GM19455 (cell line): ENCODE data around the gene KRTAP20-1.

Source experiments
- ATAC-seq: cut with Tn5 transposase; IDR thresholded peaks from one replicate; pipeline ENCODE4 v1.9.1; 2021; ENCODE audit not compliant: unreplicated experiment

KRTAP20-1 gene

DNA sequence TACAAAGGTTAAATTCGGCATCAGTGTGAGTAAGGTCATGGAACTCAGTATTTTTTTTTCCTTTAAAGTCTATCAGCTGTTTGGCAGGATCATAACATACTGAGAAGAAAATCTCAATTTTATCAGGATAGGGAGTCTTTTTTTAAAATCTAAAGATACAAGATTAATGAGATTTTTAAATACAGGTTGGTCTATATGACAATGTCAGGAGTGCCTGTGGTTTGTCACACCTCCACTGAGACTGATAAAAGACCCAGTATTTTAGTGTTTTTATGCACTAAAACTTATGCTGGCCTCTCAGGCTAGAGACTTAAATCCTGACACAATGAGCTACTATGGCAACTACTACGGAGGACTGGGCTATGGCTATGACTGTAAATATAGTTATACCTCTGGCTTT lies 26.3 kb downstream of the KRTAP20-1 start, which contains the start of gene KRTAP20-3:
Gene KRTAP20-3, plus strand, starts transcription at position 301 of the 400 bp plus-strand sequence.
- ATAC-seq: no peak

GRCh38 chr21:30646904-30647414 lies 30.7 kb downstream of the KRTAP20-1 start:
- ATAC-seq: no peak

GRCh38 chr21:30652891-30653290 lies 36.7 kb downstream of the KRTAP20-1 start:
- no peak for ATAC-seq
